ENCODE data around the gene RPS6KA4. TPM values are rescaled to one million over a fixed set of nuclear protein-coding genes. Genes with fewer than 3 reads are reported as not detected.

Gene RPS6KA4
- total and polyA plus RNA-seq, 2 of the 13 experiments (the other 11 are each of a cell fraction or from before 2014, with no cell fraction given) = 8.9 to 14.2 TPM

GRCh38 chr11:64317325-64317960 is 41.5 kb upstream of the RPS6KA4 start, which contains the start of gene TRMT112 (continued):
- TF ChIP-seq, protein P1, sequence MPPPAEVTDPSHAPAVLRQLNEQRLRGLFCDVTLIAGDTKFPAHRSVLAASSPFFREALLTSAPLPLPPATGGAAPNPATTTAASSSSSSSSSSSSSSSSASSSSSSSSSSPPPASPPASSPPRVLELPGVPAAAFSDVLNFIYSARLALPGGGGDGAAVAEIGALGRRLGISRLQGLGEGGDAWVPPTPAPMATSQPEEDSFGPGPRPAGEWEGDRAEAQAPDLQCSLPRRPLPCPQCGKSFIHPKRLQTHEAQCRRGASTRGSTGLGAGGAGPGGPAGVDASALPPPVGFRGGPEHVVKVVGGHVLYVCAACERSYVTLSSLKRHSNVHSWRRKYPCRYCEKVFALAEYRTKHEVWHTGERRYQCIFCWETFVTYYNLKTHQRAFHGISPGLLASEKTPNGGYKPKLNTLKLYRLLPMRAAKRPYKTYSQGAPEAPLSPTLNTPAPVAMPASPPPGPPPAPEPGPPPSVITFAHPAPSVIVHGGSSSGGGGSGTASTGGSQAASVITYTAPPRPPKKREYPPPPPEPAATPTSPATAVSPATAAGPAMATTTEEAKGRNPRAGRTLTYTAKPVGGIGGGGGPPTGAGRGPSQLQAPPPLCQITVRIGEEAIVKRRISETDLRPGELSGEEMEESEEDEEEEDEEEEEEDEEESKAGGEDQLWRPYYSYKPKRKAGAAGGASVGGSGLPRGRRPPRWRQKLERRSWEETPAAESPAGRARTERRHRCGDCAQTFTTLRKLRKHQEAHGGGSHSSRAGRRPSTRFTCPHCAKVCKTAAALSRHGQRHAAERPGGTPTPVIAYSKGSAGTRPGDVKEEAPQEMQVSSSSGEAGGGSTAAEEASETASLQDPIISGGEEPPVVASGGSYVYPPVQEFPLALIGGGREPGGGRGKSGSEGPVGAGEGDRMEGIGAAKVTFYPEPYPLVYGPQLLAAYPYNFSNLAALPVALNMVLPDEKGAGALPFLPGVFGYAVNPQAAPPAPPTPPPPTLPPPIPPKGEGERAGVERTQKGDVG (CRISPR knock-in tag; IDR thresholded peaks at IDR 0.05; ENCODE audit: borderline replicate concordance) = no peak
- TF ChIP-seq ZNF577 (CRISPR knock-in tag; IDR thresholded peaks at IDR 0.05; ENCODE audit: borderline replicate concordance, low read depth) = no peak
- TF ChIP-seq ZNF720 (CRISPR knock-in tag; IDR thresholded peaks at IDR 0.05) = no peak
- no peak for TF ChIP-seq AFF4 (CRISPR knock-in tag; IDR thresholded peaks at IDR 0.05)
- TF ChIP-seq KDM1A (CRISPR knock-in tag; IDR thresholded peaks at IDR 0.05) = no peak
- 0 out of 2 replicates have a peak, but pooled peaks have one; percentile 1 for TF ChIP-seq ZNF230 (CRISPR knock-in tag; IDR thresholded peaks at IDR 0.05)
- TF ChIP-seq, protein P2, sequence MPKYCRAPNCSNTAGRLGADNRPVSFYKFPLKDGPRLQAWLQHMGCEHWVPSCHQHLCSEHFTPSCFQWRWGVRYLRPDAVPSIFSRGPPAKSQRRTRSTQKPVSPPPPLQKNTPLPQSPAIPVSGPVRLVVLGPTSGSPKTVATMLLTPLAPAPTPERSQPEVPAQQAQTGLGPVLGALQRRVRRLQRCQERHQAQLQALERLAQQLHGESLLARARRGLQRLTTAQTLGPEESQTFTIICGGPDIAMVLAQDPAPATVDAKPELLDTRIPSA (CRISPR knock-in tag; IDR thresholded peaks at IDR 0.05; ENCODE audit: borderline replicate concordance) = no peak
- TF ChIP-seq, protein P3, sequence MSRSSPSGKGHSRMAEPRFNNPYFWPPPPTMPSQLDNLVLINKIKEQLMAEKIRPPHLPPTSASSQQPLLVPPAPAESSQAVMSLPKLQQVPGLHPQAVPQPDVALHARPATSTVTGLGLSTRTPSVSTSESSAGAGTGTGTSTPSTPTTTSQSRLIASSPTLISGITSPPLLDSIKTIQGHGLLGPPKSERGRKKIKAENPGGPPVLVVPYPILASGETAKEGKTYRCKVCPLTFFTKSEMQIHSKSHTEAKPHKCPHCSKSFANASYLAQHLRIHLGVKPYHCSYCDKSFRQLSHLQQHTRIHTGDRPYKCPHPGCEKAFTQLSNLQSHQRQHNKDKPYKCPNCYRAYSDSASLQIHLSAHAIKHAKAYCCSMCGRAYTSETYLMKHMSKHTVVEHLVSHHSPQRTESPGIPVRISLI (CRISPR knock-in tag; IDR thresholded peaks at IDR 0.05; ENCODE audit: borderline replicate concordance) = peak; percentile 83; the same call in 1 of the 2 replicates
- TF ChIP-seq, protein P4, sequence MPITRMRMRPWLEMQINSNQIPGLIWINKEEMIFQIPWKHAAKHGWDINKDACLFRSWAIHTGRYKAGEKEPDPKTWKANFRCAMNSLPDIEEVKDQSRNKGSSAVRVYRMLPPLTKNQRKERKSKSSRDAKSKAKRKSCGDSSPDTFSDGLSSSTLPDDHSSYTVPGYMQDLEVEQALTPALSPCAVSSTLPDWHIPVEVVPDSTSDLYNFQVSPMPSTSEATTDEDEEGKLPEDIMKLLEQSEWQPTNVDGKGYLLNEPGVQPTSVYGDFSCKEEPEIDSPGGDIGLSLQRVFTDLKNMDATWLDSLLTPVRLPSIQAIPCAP (CRISPR knock-in tag; IDR thresholded peaks at IDR 0.05; ENCODE audit: low read depth) = no peak
- peak; percentile 84 for TF ChIP-seq HOXA3 (CRISPR knock-in tag; IDR thresholded peaks at IDR 0.05)
- TF ChIP-seq, protein P5, sequence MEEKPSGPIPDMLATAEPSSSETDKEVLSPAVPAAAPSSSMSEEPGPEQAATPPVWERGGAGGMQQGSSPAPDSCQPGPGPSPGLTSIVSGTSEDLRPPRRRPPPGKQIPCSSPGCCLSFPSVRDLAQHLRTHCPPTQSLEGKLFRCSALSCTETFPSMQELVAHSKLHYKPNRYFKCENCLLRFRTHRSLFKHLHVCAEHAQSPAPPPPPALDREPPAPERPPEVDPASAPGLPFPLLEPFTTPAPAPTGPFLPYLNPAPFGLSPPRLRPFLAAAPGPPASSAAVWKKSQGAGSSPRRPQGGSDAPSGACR (CRISPR knock-in tag; IDR thresholded peaks at IDR 0.05) = no peak
- no peak; the same call in none of the 2 replicates for TF ChIP-seq SPEN (CRISPR knock-in tag; IDR thresholded peaks at IDR 0.05; ENCODE audit: low read depth)
- no peak; the same call in 1 of the 2 replicates for TF ChIP-seq SIN3B (IDR thresholded peaks at IDR 0.05; ENCODE audit: low read length)
- no peak for TF ChIP-seq ATRX (CRISPR knock-in tag; IDR thresholded peaks at IDR 0.05; ENCODE audit: borderline replicate concordance)
- no peak for TF ChIP-seq CEBPG (CRISPR knock-in tag; IDR thresholded peaks at IDR 0.05)
- TF ChIP-seq SP4 (CRISPR knock-in tag; IDR thresholded peaks at IDR 0.05) = peak; percentile 83
- TF ChIP-seq ZNF468 (CRISPR knock-in tag; IDR thresholded peaks at IDR 0.05) = no peak
